ENCODE data around the gene PALB2.

Gene PALB2

DNA sequence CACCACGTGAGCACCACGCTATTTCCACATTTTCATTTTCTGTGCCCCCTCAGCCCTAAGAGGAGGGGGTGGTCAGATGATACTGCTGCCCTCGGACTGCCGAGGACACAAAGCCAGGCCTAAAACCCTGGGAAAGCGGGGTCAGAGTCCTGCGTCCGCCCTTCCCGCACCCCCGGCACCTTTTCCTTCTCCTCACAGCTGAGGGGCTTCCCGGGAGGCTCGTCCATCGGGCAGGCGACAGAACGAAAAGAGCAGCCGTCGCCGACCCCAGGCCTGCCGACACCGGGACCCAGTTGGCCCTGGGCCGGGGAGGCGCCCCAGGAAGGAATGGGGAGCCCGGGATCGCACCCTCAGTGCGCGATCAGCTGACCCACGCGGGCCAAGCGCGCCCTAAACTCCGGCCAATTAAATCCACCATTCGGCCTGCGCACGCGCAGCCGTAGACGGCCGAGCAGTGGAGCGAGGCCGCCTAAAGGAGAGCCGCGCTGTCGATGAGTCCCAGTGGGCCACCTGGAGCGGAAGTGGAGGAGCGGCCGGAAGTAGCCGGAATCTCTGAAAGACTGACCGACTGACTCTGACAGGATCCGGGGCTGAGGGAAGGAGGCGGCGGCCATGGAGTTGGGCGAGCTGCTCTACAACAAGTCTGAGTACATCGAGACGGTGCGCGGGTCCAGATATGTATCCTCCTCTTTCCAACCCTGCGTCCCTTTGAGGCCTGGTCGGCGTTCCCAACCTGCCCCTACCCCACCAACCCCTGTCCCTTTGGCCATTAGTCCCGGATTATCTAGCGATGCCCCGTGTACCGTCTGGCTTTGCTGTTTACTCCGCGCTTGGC is at the start of gene PALB2, which contains the start of gene DCTN5:
TSS of gene PALB2 (minus strand) at position 380 of the 835 bp plus-strand sequence. CDS start at position 227, 153 bp downstream.
TSS of gene DCTN5 (plus strand) at position 536 of the 835 bp plus-strand sequence. CDS start at position 613, 77 bp downstream.
- TF ChIP-seq, protein P1, sequence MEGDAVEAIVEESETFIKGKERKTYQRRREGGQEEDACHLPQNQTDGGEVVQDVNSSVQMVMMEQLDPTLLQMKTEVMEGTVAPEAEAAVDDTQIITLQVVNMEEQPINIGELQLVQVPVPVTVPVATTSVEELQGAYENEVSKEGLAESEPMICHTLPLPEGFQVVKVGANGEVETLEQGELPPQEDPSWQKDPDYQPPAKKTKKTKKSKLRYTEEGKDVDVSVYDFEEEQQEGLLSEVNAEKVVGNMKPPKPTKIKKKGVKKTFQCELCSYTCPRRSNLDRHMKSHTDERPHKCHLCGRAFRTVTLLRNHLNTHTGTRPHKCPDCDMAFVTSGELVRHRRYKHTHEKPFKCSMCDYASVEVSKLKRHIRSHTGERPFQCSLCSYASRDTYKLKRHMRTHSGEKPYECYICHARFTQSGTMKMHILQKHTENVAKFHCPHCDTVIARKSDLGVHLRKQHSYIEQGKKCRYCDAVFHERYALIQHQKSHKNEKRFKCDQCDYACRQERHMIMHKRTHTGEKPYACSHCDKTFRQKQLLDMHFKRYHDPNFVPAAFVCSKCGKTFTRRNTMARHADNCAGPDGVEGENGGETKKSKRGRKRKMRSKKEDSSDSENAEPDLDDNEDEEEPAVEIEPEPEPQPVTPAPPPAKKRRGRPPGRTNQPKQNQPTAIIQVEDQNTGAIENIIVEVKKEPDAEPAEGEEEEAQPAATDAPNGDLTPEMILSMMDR (IDR thresholded peaks at IDR 0.05): no peak

DNA sequence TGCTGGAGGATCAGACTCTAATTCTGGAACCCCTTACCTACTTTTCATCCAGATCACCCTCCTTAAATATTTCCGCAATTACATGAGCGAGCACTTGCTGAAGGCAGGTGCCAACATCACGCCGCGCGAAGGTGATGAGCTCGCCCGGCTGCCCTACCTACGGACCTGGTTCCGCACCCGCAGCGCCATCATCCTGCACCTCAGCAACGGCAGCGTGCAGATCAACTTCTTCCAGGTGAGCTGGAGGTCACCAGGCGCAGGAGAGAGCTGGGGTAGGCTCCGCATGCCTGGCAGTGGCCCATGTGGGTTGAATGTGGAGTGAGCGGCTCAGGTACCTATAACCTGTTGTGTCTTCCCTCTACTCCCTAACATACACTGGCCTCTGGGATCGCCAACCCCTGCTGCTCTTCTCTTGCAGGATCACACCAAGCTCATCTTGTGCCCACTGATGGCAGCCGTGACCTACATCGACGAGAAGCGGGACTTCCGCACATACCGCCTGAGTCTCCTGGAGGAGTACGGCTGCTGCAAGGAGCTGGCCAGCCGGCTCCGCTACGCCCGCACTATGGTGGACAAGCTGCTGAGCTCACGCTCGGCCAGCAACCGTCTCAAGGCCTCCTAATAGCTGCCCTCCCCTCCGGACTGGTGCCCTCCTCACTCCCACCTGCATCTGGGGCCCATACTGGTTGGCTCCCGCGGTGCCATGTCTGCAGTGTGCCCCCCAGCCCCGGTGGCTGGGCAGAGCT is 48.5 kb upstream of the PALB2 start:
- TF ChIP-seq, protein P1 (IDR thresholded peaks at IDR 0.05): no peak

DNA sequence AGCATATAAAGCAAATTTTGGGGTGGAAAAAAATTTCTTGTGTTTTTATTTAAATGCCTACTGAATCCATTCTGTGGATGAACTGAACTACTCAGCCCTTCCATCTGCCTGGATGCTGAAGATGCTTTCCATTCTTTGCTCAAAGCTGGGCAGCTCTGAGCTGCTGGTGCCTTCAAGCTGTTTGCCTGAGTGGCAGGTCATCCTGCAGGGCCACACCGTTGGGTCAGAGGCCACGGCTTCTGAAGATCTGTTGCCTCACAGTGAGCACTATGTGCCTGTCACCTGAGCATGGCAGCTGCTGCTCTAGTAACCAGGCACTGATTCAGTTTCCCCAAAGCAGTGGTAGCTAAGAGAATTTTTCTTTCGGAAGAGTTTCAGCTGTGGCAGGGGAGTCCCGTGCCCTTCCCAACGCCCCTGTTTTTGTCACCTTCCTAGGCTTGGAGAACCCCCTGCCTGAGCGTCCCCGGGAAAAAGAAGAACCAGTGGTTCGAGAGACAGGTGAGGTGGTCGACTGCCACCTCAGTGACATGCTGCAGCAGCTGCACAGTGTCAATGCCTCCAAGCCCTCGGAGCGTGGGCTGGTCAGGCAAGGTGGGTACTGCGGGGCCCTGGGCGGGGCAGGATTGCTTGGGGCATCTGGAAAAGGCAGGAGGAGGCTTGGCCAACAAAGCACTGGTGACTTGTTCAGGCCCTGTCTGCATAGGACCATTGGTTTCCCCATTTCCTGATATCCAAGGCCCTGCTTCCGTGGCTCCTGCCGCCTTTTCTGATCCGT is 46.1 kb upstream of the PALB2 start:
- TF ChIP-seq, protein P1 (IDR thresholded peaks at IDR 0.05): no peak

DNA sequence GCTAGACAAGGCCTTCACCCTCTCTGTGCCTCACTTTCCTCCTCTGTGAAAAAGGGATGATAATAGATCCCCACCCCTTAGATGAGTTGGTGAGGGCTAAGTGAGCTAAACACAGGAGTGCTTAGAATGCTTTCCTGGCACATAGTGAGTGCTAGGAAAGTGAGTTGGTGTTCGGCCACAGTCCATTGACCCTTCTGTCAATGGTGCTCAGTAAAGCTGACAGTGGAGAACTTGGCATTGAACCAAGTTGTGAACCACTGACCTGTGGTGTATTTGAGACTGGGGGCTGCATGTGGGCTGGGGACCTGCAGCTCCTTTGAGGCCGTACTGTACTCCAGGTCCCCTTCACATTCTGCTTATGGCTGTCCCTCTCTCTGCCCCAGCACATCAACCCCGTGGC is 42.4 kb upstream of the PALB2 start:
- TF ChIP-seq, protein P1 (IDR thresholded peaks at IDR 0.05): no peak

DNA sequence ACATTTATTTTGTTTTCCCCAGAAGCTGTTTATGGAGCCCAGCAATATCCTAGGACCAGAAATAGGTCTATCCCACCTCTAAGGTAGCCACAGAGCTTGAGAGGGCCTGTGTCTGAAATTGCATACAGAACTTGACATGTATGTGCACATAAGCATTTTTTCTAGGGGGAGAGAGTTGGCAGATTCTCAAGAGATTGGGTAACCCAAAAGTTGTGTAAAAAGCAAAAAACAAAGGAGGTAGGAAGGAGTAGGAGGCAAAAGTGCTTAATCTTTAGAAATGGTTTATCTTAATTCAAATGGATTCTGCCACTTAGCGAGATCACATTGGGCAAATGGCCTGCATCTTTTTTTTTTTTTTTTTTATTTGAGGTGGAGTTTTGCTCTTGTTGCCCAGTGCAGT is 41.1 kb upstream of the PALB2 start:
- TF ChIP-seq, protein P1 (IDR thresholded peaks at IDR 0.05): no peak

DNA sequence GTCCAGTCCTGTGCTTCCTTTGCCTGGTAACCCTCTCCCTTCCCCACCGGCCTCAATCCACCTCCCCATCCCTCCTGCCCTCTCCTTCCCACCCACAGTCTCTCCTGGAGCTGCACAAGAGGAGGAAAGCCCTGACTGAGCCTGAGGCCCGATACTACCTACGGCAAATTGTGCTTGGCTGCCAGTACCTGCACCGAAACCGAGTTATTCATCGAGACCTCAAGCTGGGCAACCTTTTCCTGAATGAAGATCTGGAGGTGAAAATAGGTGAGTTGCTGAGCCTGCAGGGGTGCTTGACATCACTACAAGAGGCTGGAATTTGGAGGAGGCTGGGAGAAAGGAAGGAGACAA is 38.9 kb upstream of the PALB2 start:
- TF ChIP-seq, protein P1 (IDR thresholded peaks at IDR 0.05): no peak

DNA sequence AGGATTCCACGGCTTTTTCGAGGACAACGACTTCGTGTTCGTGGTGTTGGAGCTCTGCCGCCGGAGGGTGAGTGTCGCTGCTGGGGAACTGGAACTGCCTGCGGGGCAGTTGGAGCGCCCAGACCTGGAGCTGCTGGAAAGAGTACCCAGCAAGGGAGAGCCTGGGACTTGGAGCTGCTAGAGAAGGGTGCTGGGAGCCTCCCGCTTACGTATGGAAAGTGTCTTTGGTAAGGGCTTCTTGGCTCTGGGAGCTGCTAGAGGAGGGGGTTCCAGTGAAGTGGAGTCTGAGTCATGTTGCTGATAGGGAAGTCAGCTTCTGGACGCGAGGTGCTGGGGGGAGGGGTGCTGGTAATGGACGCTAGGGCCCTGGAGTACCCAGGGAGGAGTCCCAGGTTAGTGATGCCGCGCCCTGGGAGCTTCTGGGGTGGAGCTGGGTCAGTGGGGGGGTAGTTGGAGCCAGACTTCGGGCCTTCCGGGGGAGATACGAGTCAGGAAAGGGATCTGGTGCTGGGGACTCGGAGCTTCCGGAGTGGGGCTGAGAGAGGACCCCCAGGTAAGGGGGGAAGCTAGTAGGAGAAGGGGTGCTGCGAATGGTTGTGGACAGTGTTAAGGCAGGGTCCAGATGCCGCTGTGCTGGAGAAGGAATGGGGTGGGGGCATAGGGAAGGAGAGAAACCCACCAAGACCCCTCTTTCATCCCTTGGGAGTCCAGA is 38.3 kb upstream of the PALB2 start:
- TF ChIP-seq, protein P1 (IDR thresholded peaks at IDR 0.05): no peak

Data from LNCAP (cell line).